GM21390 (cell line): ENCODE results near the gene MSRB1.
A peak's percentile ranks its signal among the peaks of the same experiment; 100 is the strongest.

Source experiments
- ATAC-seq: cut with Tn5 transposase; IDR thresholded peaks from one replicate; pipeline ENCODE4 v1.9.1; 2021; ENCODE audit not compliant: unreplicated experiment

Gene MSRB1, protein sequence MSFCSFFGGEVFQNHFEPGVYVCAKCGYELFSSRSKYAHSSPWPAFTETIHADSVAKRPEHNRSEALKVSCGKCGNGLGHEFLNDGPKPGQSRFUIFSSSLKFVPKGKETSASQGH

DNA sequence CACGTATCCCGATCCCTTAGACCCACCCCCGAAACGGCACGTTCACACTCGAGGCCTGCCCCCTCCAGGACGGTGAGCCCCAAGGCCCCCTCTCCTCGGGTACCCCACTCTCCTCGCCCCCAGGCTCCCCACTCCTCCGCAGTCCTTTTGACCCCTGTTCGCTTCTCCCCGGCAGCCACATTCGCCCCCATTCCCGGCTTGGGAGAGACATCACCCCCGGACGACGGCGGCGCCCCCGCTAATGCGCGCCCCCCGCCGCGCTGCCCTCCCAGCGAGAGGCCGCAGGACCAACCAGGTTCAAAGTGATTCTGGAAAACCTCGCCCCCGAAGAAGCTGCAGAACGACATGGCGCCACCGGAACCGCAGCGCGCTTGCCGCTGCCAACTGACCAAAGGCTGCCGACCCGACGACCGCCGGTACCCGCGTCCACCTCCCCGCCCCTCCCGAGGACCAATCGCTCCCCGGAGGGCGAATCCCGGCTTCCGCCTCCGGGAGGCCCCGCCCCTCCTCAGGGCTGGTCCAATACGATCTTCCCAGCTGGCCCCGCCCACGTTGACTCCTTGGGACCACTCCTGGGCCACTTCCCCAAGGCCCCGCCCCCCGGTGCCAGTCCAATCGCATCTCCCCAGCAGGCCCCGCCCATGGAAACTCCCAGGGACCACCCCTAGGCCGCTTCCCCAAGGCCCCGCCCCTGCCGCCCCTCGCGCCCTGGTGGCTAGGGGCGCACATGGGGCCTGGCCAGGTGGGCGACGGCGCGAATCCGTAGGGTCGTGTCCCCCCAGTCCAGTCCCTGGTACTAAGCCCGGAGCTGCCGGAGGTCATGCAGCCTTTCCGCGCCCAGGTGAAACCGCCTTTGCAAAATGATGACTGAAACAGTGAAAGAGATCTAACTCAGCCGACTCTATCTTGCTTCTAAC lies at the start of gene MSRB1:
MSRB1 (minus strand) TSS at position 390 of the 917 bp plus-strand sequence; CDS start at position 347, 43 bp downstream.
- peak; percentile 84 for ATAC-seq

DNA sequence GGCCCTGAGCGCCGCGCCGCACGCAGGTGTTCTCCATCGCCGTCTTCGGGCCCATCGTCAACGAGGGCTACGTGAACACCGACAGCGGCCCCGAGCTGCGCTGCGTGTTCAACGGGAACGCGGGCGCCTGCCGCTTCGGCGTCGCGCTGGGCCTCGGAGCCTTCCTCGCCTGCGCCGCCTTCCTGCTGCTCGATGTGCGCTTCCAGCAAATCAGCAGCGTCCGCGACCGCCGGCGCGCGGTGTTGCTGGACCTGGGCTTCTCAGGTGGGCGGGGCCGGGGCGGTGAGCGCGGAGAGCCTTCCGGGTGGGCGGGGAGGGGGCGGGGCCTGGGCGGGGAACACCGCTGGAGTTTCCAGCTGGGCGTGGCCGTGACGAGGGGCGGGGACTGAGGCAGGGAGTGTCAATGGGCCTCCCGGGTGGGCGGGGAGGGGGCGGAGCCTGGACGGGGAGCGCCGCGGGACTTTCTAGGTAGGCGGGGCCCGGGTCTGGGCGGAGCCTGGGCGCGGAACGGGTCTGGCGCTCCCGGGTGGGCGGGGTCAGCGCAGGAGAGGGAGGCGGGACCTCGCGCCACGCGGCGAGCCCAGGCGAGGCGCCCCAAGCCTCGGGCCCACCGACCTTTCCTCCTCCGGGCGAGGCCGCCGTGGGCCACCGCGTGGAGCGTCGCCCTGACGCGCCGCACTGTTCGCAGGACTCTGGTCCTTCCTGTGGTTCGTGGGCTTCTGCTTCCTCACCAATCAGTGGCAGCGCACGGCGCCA lies 49.1 kb upstream of the MSRB1 start:
- ATAC-seq, result peak; percentile 42

DNA sequence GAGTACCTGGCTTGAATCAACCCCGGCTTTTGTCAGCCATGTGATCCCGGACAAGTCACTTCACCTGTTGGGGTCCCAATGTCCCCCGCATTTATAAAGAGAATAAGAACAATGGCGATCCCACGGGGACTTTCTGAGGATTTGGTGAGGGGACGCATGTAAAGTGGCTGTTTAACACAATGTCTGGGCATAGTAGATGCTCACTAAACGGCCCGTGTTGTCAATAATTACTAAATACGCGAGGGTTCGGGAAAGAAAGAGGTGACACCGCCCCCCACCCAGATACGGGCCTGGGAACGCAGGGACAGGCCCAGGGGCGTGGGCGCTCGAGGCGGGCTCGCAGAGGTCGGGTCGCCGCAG lies 48.6 kb upstream of the MSRB1 start:
- no peak for ATAC-seq

DNA sequence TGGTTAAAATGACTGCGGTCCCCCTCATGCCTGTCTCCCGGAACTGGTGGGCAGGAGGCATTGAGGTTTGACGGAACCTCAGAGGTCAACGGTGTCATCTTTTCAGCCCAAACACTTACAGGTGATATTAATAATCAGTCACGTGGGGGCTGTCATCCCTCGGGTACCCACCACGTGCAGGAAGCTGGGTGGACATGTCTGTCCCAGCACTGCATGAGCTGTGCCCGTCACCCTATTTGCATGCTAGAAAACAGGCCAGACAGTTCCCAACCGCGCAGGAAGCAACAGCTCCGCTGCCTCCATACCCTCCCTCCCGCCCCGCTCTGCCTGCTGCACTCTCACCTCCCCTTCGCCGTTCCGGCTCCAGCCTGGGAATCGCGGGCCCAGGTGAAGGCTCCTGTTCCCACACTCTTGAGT lies 48.1 kb upstream of the MSRB1 start:
- ATAC-seq, result peak; percentile 28

DNA sequence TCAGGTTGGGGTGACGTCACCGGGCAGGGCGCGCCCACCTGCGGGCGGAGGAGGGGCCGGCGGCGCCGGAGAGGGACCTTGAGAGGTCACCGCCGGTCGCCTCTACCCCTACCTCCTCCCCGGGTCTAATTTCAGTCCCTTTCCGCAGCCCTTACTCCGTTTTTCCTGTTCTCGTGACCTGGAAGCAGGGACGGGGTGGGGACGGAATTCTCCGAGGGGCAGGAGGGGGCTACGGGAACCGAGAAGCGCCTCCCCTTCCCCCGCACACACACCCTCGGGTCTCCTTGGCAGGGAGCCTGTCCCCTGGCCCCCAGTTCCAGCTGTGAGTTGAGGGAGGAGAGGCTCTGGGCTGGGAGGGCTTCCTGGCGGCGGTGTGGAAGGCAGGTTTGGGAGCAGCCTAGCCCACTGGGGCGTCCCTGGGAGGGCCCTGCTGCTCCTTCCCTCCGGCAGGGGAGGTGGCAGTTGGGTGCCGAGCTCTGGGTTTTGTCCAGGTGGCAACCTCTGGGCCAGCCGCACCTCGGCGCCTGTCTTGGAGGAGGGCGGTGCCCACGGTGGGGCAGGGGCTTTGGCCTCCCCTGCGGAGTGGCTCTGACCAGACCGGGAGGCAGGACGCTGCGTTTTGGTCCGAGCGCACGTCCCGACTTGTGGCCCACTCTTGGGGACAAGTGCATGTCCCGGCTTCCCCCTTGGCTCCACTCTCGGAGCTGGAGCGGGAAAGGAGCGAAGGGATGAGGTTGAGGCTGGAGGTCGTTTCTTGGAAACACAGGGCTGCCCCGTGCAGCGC lies 47.5 kb upstream of the MSRB1 start:
- no peak for ATAC-seq

DNA sequence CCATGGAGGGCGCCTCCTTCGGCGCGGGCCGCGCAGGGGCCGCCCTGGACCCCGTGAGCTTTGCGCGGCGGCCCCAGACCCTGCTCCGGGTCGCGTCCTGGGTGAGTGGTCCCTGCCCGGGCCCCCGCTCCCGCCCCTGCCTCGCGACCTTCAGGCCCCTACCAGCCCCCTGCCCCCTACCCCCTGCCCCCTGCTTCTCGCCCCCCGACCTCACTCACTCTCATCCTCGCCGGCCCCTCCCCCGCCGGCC lies 47.0 kb upstream of the MSRB1 start:
- ATAC-seq, result no peak

DNA sequence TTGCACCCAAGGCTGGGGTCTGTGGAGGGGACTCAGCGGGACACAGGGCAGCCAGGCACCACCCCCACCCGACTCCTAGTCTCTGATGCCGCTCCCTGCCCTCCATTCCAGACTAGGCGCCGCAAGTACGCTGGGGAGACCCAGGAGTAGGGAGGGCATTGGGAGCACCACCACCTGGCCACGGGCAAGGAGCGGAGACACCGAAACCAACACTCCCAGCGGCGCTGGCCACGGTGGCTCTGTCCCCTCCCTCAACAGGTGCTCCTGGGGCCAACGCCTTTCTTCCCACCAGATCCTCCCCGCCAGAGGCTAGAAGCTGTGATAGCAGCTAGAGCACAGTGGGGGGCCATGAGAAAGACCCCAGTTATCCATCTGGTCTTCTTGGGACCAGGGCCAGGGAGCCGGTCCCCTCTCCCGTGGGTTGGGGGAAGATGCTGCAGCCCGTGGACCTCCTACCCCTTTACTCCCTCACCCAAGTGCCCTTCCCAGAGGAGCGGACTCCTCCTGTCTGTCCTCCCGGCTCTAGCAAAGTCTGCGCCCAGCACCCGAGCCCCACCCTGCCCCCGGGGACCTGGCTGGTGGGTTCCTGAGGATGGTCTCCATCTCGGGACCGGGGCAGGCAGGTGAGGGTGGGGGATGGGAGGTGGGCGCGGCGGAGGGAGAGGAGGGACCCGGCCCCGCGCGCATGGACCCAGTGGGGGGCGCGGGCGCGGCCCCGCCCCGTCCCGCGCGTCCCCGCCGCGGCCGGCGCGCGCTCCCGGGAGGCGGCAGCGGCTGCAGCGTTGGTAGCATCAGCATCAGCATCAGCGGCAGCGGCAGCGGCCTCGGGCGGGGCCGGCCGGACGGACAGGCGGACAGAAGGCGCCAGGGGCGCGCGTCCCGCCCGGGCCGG lies 46.5 kb upstream of the MSRB1 start, which contains the start of gene SYNGR3:
SYNGR3 (plus strand) TSS at position 762 of the 892 bp plus-strand sequence. CDS start 133 bp downstream, outside the sequence.
- no peak for ATAC-seq

DNA sequence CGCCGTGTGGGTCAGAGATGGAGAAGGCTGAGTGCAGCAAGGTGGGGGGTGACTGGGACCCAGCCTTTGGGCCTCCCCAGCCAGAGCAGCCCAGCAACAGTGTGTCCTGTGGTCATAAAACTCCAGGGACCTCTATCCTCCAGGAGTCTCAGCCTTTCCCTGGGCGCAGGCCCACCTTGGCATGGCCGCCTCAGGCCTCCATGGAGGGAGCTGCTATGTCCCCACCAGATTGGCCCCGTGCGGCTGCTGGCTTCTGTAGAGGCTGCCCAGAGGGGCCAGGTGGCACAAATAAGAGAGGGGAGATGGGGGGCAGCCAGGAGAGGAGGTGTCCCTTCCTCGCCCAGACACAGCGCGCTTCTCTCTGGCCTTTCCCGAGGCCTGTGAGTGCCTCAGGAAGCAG lies 44.2 kb upstream of the MSRB1 start:
- ATAC-seq, result no peak

DNA sequence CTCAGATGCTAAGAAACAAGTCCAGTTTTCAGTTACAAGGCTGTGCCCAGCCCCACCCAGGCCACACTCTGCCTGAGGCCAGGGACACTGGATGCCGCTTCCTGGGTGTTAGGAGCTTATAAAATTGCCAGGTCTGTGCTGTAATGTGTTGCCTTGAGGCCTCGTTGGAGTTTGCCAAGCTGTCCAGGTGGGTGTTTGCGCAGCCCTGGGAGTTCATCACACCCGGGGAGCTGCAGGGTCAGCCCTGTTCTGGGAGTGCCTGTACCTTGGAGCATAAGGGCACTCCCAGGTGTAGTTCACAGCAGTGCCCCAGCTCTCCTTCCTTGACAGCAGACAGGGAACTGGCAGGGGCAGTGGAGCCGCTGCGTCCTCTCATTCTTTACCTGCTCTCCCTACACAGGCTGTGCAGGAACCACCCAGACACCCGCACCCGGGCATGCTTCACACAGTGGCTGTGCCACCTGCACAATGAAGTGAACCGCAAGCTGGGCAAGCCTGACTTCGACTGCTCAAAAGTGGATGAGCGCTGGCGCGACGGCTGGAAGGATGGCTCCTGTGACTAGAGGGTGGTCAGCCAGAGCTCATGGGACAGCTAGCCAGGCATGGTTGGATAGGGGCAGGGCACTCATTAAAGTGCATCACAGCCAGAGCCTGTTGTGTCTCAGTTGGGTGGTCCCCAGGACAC lies 42.6 kb upstream of the MSRB1 start:
- no peak for ATAC-seq

DNA sequence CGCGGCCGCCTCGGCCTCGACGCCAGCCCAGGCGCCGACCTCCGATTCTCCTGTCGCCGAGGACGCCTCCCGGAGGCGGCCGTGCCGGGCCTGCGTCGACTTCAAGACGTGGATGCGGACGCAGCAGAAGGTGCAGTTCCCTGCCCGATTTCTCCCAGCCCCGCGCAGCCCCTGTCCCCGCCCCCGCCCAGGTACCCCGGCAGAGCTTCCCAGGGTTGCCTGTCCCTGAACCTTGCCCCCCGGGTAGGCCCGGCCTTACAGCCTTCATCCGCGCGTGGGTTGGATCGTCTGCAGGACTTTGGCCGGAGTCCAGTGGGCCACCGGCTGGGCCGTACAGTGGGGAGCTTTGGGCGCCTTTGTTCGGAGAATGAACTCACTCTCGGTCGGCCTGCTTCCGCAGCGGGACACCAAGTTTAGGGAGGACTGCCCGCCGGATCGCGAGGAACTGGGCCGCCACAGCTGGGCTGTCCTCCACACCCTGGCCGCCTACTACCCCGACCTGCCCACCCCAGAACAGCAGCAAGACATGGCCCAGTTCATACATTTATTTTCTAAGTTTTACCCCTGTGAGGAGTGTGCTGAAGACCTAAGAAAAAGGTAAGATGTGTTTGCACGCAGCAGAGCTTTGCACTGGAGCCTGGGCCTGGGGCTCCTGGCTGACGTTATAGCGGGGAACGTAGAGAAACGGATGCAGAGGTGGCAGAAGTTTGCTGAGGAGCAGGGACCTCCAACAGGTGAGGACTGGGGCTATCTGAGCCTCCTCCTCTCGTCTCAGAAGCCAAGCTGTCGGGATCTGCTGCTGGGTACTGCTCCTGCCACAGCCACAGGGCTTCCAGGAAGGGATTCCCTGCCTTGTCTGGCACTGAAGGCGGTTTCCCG lies 41.6 kb upstream of the MSRB1 start:
- ATAC-seq, result peak; percentile 2

DNA sequence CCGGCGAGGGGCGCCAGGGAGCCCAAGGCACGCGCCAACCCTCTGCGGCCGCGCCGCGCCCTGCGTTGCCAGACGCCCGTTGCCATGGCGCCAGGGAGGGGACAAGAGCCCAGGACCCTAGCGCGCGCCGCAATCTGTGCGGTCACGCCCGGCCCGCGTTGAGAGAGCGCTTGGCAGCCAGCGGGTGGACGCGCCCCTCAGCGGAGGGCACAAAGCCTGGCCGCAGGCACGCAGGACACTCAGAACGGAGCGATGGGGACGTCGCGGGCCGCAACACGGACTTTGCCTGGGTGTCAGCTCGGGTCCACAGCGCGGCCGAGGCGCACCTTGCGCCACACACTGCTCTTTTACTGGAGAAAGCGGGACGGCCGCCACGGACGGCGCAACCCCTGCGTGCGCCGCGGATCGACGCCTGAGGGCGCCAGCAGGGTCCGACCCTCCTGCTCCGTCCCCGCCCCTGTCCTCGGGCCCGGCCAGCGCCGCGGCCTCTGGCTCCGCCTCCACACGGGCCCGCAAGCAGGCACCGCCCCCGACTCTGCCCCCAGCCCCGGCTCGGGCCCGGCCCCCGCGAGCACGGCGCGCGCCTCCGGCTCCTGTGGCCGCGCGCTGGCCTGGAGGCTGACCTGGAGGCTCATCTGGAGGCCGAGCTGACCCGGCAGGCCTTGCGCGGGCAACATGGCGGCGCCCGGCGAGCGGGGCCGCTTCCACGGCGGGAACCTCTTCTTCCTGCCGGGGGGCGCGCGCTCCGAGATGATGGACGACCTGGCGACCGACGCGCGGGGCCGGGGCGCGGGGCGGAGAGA lies 40.7 kb upstream of the MSRB1 start, which contains the start of gene GFER:
GFER (plus strand) TSS at position 650 of the 803 bp plus-strand sequence; CDS start at position 676, 26 bp downstream.
- peak; percentile 65 for ATAC-seq

DNA sequence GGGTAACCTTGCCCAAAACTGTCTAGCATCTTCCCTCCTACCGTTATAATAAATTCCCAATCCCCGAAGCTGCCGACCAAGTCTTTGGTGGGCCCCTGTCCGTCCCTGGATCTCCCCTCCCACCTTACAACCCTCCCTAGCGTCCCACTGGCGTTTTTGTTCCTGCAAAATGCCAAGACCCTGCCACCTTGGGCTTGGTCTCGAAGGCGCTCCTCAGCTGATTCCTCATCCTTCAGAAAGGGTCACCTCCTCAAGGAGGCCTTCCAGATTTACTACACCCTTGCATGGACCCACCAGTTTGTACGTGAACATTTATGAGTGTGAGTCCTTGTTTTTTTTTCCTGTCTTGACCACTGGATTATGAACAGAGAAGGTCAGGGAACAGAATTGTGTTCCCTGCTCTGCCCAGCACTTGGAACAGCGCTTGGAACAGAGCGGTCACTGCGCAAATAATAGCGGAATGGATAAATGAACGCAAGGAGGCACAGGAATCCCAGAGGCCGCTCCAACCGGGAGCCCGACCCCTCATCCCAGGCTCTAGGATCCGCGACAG lies 40.1 kb upstream of the MSRB1 start:
- ATAC-seq, result no peak

DNA sequence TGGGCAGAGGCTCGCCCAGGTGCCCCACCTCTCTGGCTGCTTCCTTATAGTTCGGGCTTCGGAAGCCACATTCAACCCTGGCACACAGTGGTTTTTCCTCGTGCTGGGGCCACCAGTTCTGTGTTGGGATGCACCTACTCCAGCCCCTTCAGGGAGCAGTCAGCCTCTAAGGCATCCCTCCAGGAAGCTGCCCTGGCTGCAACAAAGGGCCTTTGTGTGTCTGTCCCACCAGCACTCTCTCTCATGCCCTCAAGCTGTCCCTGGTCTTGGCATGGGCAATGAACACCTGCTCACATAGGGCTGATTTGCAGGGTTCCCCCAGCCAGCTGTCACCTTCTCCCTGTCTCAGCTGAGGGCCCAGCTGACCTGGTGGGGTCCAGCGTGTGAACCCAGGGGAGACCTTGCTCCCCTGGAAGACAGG lies 39.0 kb upstream of the MSRB1 start:
- ATAC-seq, result no peak

DNA sequence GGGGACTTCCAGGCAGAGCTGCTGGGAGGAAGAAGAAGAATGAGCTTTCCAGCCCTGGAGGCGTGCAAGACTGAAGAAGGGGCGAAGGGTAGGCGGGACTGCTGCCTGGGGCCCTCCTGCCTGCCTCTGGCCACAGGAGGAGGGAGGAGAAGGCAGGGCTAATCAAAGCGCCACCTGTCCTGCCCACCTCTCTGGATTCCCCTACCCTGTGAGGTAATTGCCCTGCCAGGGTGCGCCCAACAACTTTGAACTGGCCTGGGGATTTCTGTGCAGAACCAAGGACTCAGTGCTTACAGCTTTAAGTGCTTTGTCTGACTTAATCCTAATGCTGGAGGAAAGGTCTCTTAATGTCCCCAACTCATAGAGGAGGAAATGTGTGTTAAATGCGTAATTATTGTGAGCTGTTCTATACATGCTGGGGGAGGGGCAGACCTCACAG lies 38.4 kb upstream of the MSRB1 start, which contains the start of gene NOXO1:
NOXO1 (minus strand) TSS at position 72 of the 439 bp plus-strand sequence. CDS start 290 bp downstream, outside the sequence.
- ATAC-seq, result no peak

DNA sequence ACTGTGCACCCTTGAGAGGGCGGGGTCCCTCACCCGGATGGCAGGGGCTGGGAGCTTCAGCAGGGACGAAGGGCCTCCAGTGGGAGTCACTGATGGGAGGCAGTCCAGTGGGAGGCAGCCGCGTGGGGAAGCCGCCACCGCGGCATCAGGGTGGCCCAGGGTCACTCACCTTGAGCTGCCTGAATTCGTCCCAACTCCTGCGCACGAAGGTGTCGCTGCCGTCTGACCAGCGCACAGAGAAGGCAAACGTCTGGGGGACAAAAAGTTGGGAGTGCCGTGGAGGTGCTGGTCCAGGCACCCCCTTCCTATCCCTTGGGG lies 37.7 kb upstream of the MSRB1 start:
- no peak for ATAC-seq

DNA sequence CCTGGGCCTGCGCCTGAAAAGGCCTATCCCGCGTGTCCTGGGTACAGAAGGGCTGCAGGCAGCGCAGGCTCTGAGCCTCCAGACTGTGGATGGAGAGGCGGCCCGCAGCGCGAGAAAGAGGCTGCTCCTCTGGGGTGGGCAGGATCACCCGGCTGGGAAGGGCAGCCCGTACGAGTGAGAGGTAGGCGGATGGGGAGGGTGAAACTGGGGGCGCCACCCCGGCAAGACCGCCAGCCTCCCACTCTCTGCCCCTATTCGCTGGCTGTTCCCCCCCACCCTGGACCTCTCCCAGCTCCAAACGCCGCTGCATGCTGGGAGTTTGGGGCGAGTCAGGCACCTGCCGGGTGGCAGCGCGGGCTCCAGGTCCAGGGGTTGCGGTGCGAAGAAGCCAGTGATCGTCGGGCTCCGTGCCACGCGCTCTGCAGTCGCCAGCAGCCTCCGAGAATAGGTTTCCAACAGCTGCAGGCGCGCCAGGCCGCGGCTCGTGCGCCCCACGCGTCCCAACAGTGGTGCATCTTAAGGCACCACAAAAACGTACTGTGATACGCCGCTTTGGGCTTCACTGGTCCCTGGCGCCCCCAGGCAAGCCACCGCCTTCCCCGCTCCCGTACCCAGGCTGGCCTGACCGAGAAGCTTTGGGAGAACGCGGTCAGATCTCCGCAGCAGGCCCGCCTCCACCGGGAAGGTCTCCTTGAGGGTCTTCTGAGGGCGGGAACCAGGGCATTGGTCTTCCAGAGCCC lies 37.2 kb upstream of the MSRB1 start:
- ATAC-seq, result no peak
